Measurements from ENCODE around the gene CXCL8.

GRCh38 chr4:73714647-73715046, 25.7 kb upstream of the CXCL8 start:
- TF ChIP-seq CTCF (IDR thresholded peaks at IDR 0.05): no peak
- no peak for TF ChIP-seq POLR2AphosphoS5 (IDR thresholded peaks at IDR 0.05; ENCODE audit: insufficient read depth in 1 of 2, low read depth in 1 of 2)
